Measurements from ENCODE around the gene FANK1.
"Not testable (repeated sequence)": the region's sequence is repeated elsewhere in the genome, so short reads cannot be mapped to it uniquely, and the experiment has no call there.

Gene FANK1

DNA sequence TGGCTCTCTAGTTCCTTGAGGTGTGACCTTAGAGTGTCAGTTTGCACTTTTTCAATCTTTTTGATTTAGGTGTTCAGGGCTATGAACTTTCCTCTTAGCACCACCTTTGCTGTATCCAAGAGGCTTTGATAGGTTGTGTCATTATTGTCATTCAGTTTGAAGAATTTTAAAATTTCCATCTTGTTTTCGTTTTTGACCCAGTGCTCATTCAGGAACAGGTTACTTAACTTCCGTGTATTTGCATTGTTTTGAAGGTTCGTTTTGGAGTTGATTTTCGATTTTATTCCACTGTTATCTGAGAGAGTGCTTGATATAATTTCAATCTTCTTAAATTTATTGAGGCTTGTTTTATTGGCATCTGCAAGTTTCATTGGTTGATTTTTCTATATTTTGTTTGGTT lies 37.3 kb downstream of the FANK1 start:
- no peak for DNase-seq

DNA sequence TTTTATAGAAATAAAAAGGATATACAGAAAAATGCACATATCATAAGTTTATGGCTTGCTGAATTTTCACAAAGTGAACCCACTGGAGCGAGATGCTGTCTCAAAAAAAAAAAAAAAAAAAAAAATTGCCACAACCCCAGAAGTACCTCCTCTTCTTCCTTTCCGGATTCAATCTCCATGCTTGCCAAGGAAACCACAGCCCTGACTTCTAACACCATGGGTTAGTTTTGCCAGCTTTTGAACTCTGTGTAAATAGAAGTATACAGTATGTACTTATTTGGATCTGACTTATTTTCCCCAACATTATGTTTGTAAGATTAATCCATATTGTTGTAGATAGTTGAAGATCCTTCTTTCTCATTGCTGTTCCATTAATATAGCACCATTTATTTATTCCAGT lies 40.0 kb downstream of the FANK1 start:
- DNase-seq, result no peak

DNA sequence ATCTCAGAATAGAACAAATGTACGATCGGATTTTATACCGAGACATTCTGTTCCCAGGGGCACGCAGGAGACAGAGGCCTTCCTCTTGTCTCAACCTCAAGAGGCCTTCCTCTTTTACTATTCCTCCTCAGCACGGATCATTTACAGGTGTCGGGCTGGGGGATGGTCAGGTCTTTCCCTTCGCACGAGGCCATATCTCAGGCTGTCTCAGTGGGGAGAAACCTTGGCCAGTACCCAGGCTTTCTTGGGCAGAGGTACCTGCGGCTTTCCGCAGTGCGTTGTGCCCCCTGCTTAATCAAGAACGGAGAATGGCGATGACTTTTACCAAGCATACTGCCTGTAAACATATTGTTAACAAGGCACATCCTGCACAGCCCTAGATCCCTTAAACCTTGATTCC lies 44.2 kb downstream of the FANK1 start:
- DNase-seq, result no peak

DNA sequence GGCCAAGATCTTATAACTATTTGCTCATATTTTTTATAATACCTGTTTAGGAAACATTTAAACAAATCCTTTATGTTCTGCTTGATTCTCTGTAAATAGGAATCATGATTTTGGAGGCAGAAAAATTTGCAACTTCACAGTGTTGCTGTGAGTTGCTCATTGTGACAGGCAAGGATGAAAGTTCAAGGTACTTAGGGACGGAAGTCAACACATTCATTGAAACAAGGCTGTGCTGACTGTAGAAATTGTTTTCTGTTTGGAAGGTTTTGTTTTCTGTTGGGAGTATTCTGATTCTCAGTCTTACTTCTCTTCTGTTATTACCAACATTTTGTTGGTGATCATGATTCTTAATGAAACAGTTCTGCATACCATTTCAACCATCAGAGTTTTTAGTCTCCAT lies 54.9 kb downstream of the FANK1 start:
- no peak for DNase-seq

DNA sequence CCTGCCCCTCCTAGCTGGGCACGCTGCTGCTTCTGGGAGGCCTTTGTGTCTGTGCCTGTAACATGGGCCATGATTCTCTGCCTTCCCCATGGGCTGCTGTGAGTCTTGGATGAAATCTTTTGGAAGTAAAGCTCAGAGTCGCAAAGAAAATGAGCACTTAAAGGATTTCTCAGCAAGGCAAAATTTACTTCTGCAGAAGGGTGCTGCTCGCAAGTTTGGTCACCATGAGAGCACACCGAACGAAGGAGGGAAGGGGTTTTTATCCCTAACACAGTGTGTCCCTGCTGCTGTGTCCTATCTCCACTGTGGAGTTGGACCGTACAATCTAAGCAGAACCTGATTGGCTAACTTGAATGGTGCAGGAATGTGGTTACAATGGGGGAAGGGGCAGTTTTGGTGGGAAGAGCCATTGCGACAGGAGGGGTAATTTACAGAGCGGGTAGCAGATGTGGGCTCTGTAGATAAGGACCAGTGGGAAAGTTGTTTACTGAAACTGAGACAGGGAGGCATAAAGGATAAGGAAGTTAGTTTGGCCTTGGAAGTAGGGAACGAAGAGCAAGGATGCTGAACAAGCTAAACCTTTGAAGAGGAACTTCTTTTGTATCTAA lies 57.5 kb downstream of the FANK1 start:
- no peak for DNase-seq

DNA sequence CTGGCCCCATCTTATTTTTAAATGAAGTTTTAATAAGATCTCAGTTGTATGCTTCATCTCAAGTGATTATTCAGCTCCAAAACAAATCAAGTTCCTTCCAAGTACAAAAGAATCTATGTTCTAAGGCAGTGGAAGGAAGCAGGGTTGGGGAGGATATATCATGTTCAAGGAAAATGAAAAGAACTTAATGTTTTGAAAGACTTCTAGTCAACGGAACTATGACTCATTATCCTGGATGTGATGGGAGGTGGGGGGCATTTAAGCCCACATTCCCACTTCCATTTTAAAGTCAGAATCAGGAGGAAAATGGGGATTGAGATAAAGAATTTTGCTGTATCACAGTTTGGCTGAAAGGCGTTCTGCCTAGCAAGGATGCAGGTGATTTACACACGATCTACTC lies 59.4 kb downstream of the FANK1 start:
- no peak for DNase-seq

DNA sequence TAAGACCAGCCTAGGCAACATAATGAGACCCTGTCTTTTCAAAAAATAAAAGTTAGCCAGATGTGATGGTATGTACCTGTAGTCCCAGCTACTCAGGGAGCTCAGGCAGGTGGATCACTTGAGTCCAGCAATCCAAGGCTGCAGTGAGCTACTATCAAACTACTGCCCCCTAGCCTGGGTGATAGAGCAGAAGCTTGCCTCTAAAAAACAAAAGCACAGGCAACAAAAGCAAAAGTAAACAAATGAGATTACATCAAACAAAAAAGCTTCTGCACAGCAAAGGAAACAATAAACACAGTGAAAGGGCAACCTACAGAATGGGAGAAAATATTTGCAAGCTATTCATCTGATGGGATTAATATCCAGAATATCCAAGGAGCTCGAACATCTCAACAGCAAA lies 65.4 kb downstream of the FANK1 start:
- DNase-seq, result no peak

DNA sequence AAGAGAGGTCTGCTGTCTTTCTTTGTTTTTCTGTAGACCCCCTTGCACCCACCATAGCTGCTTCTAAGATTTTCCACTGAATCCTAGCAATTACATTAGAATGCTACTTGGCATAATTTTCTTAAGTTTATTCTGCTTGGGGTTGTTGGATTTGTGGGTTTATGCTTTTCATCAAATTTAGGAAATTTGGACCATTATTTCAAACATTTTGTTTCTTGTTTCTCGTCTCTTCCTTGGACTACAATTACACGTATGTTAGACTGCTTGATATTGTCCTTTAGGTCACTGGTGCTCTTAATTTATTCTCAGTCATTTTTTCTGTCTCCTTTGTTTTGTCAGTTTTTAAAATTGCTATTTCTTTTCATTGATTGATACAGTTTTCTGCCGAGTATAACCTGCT lies 65.8 kb downstream of the FANK1 start:
- no peak for DNase-seq

DNA sequence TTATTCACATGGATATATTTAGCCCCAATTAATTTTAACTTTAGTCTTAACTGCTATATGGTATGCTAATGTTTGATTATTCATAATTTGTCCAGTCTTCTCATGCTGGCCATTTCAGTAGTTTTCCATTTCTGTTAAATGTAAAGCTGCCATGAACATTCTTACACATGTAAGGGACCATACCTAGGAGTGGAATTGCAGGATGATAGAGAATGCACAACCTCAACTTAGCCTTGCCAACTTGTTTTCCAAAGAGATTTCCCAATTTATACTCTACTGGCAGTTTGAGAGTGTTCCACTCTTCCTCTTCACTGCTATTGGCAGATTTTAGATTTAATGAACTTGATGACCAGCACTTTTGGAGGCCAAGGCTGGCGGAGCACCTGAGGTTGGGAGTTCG lies 68.2 kb downstream of the FANK1 start:
- no peak for DNase-seq

DNA sequence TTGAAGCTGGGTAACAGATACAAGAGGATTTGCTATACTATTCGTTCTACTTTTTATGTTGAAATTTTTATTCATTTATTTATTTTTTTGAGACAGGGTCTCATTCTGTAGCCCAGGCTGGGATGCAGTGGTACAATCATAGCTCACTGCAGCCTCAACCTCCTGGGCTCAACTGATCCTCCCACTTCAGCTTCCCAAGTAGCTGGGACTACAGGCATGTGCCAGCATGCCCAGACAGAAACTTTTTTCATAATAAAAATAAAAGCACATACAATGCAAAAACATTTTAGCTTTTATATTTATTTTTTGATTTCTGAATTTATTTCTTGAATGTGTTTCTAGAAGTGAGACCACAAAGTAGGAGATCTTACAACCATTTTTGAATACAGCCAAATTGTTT lies 71.2 kb downstream of the FANK1 start:
- no peak for DNase-seq

DNA sequence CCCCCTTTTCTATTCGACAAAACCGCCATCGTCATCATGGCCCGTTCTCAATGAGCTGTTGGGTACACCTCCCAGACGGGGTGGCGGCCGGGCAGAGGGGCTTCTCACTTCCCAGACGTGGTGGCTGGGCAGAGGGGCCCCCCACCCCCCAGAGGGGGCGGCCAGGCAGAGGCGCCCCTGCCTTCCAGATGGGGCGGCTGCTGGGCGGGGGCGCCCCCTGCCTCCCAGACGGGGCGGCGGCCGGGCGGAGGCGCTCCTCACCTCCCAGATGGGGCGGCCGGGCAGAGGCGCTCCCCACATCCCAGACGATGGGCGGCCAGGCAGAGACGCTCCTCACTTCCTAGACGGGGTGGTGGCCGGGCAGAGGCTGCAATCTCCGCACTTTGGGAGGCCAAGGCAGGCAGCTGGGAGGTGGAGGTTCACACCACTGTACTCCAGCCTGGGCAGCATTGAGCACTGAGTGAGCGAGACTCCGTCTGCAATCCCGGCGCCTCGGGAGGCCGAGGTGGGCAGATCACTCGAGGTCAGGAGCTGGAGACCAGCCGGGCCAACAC lies 73.8 kb downstream of the FANK1 start:
- DNase-seq, result not testable (repeated sequence)

DNA sequence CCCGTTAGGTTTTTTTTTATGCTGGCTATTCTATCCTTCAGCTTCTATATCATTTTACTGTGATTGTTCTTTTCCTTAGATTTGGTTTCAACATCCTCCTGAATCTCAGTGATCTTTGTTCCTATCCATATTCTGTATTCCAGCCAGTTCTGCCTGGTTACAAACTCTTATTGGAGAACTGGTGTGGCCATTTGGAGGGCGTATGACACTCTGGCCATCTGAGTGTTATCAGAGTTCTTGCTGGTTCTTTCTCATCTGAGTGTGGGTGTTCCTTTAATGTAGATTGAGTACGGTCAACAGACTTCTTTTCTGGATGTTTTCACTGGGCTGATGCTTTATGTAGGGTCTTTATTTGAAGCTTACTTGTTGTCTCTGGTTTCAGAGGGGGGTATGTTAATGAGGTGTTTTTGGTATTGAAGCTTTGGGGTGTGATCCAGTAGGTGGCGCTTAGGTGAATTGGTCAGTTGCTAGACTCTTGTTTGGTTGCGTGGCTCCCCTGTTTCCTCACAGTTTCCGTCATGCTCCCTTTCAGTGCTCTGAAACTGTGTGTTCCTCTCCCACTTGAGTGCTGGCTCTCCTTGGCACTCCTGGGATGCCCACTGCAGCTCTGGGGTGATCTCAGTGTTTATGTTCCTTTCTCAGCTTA lies 80.7 kb downstream of the FANK1 start:
- DNase-seq, result no peak

DNA sequence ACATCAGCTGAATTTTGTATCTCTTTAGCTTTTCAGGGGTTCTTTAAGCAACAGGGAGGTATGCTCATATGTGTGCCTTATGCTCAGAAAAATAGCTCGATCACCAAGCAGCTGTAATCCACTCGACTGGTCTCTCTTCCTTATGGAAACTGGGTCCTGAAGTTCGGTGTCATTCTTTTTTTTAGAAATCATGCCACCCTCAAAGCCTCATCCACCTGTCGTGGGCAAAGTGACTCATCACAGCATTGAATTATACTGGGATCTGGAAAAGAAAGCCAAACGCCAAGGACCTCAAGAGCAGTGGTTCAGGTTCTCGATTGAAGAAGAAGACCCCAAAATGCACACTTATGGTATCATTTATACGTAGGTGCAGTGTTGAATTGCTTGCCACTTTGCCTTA lies 83.6 kb downstream of the FANK1 start:
- DNase-seq, result no peak

DNA sequence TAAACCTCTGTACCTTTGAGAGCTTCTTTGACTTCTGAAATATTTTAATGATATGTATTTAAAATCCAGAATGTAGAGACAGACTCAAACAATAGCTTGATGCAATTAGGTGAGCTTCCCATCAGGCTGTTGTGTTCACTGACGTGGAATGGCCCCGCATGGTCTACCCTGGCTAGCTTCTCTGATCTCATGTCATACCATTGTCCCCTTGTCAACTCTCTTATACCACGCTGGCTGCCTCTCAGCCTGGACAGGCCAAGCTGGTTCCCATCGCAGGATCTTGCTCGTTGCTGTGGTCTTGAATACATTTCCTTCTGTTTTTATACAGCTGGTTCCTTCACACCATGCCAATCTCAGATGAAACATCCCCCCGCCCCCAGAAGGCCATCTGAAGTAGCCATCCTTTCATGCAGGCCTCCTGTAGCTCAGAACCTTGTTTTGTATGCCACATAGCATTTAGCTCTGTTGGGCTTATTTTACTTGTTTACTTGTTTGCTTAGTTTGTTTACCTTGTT lies 84.2 kb downstream of the FANK1 start:
- no peak for DNase-seq

DNA sequence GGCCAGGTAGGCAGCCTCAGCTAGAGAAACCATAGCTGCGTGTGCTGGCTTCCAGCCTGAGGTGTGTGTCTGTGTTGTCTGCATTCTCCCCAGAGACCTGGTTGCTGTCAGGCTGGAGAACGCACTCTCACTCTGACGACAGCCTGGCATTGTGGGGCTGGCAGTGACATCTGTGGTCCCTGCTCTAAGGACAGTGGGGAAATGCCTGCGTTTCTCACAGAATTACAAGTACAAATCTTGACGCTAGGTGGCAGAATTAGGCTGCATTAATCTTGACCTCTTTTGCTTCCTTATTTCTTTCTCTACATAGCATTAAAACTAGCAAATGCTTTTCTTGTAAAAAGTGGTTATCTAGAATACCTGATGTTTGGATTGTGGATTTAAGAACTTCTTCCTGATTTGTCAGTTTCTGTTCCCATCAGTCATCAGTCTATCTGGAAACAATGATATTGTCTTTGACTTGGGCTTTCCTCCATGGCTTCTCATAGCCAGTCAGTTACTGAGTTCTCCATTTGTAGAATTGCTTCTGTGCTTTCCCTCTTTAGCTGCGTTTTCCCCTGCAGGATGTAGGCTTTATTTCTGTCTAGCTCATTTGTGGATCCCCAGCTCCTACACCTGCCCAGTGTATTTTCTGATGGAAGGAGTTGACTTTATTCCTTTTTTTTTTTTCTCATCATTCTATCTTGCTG lies 86.0 kb downstream of the FANK1 start:
- DNase-seq, result peak; percentile 63

DNA sequence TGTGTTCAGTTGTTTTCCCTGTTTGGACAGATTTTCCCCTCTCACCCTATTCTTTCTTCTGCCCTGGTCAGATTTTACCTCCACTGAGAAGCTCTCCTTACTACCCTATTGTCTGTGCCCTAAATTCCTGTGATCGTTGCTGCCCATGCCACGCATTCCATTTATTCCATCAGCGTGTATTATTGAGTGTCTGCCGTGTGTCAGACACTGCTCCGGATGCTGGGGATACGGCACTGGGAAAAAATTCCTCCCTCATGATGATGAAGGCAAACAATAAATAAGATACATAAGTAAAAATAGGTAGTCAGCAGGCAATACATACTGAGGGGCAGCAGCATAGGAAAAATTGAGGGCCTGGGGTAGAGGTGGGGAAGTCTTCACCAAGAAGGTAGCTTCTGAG lies 86.8 kb downstream of the FANK1 start:
- no peak for DNase-seq

DNA sequence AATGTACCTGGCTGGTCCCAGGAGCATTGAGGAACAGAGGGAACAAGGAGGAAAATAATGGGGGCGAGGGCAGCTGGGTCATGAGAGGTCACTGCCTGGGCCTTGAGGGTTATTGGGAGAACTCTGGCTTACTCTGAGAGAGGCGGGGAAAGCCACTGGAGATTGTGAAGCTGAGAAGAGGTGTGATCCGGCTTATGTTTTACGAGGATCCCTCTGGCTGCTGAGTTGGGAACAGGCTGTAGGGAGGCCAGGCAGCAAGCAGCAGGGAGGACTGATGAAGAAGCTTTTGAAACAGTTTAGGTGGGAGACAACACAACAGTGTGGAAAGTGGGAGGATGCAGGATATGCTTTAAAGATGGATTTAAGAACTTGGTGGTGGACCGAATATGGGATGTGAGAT lies 87.3 kb downstream of the FANK1 start:
- no peak for DNase-seq

DNA sequence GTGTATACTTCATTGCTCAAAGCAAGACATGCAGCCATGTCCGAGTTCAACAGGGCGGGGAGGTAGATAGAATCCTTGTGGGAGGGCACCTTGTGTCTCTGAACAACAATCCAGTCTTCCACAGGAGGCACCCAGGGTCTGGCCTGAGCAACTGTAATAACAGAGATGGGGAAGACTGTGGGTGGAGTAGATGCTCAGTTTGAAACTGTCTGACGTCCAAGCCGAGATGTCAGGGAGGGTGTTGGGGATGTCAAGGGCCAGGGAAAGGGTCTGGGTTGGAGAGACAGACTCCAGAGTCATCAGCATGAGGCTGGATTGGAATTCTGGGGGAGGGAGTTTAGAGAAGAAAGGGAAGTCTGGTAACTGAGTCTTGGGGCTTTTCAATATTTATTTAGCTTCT lies 88.0 kb downstream of the FANK1 start:
- no peak for DNase-seq

DNA sequence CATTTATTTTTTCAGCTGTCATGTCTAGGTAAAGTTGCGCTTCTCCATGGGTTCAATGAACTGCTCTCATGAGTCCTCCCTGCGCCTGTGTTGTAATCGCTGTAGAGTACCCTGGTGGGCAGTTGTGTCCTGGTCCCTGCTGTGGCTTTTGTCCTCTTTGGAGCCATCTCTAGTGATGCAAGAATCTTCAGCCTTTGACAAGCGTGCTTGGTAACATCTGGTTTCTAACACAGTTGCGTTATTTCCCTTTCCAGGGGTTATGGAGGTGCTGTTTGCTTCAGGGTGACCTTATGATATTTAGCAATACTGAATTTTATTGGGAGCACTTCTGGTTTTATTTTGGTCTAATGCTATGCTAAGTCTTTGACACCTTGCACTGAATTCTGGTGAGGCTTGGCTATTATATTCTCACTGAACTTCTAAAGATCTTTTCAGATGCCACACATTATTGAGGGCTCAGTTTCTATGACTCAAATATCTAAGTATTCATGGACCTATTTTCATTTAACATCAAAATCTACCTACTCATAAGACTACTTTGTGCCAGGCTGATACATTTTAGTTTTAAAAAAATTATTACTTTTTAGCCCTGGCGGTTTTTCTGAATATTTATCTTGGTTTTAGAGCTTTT lies 88.6 kb downstream of the FANK1 start:
- no peak for DNase-seq

DNA sequence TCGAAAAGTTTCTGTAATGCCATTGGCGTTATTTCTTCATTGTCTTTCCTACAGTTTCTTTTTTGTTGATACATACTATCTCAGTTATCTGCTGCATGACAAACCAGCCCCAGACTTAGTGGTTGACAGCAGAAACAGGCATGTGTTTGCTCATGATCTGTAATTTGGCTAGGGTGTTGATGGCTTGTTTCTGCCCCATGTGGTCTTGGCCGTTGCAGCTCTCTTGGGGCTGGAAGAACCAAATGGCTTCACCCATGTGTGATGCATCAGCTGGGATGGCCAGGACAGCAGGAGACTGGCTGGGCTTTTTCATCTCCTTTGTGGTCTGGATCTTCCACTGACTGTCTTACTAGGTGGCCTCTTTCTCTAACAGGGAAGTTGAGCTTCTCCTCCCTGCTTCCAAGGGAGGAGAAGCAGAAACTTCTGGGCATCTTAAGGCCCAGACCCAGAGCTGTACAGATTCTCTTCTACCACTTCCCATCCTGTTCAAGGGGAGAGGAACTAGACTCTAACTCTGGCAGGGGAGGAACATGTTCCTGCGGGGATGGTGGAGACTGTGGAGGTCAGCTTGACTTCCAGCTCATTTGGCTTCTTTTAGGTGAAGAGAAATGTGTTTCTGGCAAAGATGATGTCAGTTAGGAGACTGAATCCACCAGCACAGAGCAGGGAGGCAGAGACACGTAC lies 89.3 kb downstream of the FANK1 start:
- DNase-seq, result peak; percentile 1

DNA sequence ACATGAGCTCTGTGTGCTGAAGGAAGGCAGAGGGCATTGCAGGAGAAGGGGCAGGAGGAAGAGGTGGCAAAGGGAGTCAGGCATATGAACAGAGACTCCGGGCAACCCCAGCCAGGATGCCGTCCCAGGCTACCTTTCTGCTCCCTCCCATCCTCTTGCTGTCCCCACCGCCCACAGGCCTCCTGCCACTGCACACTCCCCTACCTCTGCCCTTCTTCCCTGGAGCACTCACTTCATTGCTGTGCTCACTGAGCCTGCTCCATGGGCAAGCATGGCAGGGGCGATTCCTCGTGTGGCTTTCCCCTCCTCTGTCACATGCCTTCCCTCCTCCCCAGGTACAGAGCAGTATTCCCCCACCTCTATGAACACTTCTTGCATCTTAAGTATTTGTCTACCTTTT lies 93.4 kb downstream of the FANK1 start:
- no peak for DNase-seq

DNA sequence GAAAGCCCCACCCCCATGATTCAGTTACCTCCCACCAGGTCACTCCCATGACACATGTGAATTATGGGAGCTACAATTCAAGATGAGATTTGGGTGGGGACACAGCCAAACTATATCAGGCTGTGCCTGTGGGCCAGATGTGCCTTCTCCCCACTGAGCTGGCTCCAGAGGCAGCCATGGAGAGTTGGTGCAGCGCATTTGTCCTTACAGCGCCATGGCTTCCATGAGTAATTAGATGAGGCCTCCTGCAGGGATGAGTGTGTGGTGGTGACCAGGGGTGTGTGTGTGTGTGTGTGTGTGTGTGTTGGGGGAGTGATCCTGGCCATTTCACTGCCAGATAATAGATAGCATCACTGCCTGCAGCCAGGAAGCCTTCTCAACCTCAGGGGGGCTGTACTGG lies 94.6 kb downstream of the FANK1 start:
- peak; percentile 74 for DNase-seq

DNA sequence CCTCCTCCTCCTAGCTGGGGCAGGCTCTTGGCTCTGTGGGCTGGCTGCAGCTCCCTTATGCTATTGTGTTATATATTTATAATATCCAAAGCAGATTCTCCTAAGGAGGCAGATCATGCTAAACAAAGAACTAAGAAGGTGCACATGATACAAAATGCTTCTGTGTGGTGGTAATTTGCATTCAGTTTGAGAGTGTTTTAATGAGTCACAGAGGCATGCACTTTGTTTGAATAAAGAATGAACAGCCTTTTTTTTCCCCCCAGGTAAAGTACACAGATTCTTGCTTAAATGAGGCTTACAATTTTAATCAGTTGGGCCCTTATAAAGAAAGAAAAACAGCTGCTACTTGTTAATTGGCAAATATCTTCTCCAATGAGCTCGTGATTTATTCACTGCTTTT lies 95.0 kb downstream of the FANK1 start:
- DNase-seq, result peak; percentile 74

Measured in NCI-H69 (cell line).